Measurements from ENCODE around the gene CEBPG.

- TF ChIP-seq CTCF (IDR thresholded peaks at IDR 0.05; ENCODE audit: low read length) (no peak), EZH2 (optimal IDR thresholded peaks at IDR 0.05; ENCODE audit: low read depth, low read length) (no peak)
Measured at GRCh38 chr19:33376941-33377557, 3.5 kb downstream of the CEBPG start.

Data from MM.1S (cell line).